Measurements from ENCODE around the gene HPS4.

Gene HPS4

GRCh38 chr22:26463688-26464087 lies 19.9 kb downstream of the HPS4 start:
- no peak for DNase-seq

DNA sequence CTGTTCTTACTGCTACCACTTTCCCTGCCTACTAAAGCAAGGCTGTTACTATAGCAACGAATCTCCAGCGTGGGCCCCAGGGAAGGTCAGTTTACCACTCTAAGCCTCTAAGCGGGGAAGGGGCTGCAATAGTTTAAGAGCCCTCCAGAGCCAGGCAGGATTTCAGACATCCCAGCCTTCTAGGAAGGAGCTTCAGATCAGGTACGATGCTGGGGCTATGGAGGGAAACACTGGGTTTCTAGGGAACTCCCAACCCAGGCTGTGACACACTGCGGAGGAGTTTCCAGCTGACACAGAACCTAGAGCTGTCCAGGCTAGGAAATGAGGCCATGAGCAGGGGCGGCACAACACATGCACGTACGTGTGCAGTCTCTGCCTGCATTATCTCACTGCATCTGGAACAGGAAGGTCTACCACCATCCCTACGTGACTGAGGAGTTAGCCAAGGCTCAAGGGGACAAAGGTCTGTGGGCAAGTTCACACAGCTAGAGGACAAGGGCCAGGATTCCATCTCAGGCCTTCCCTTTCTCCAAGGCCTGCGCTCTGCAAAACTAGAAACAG lies 20.4 kb downstream of the HPS4 start:
- no peak for DNase-seq

DNA sequence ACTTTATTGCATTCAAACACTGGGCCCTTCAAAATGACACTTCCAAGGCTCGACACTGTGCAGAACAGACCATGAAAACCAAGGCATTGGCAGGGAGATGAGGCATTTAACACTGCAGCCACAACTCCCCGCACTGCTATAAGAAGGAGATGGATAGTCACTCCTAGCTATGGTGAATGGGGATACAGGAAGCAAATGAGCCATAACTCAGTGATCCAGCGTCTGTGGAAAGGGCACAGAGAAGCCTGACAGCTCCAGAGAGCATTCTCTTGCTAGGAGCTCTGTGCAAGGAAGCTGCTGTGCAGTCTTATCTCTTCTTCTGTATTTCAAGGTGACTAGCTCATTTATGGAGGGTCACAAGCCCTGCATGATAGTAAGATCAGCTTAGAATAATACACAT lies 20.9 kb downstream of the HPS4 start:
- no peak for DNase-seq

DNA sequence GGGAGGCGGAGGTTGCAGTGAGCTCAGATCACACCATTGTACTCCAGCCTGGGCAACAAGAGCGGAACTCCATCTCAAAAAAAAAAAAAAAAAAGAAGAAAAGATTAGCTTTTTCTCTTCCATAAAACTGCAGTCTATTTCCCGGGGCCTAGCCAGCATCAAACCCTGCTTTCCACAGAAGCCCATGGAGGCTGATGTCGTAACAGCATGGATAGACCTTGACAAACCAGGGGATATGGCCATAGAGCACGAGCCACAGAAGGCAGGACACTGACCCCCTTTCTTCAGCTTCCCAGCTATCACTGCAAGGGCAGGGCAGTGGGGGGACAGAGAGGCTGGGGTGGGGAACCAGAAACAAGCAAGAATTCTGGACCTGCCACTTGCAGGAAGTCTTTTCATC lies 21.5 kb downstream of the HPS4 start:
- no peak for DNase-seq

DNA sequence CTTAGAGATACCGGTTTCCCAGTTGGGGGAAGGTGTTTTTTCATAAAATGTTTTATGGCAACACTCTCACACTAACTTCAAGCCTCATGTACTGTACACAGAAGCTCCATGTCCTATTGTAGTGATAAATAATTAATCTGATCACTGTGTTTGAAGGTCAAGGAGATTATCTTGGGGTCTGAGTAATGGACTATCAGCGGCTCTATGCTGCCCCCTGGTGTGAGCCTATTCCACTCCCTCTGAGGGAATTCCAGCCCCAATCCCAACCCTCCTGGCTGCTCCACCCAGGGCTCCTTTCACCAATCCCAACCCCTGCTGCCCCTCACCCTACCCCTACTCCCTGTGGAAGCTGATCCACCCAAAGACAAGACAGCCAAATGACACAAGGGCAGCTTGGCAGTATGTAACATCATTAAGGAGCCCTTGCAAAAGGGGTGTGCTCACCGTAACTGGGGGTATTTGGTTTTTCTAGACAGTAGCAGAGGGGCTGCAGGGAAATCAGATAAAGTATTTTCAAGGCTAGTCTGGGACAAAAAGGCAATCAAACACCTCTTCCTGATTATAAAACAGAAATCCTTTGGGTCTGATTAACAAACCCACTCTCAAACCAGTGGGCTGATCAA lies 22.3 kb downstream of the HPS4 start:
- no peak for DNase-seq

DNA sequence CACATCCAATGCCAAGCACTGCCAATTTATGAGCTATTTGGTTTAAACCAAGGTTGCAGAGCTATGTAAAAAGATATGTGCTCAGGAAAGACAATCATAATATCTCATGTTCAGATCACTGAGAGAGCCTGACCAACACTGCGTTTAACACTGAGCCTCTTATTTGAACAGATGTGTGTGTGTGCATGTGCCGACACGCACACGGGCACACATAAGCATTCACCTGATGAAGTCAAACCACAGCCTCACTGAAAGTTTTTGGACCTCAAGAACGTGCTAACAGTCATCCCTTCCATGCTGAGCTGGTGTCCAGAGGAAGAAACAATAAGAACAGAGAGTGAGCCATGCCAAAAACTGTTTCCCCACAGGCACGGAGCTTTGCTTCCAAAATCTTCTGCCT lies 23.4 kb downstream of the HPS4 start:
- DNase-seq, result no peak

GRCh38 chr22:26457661-26458272 lies 25.8 kb downstream of the HPS4 start:
- DNase-seq, result no peak

DNA sequence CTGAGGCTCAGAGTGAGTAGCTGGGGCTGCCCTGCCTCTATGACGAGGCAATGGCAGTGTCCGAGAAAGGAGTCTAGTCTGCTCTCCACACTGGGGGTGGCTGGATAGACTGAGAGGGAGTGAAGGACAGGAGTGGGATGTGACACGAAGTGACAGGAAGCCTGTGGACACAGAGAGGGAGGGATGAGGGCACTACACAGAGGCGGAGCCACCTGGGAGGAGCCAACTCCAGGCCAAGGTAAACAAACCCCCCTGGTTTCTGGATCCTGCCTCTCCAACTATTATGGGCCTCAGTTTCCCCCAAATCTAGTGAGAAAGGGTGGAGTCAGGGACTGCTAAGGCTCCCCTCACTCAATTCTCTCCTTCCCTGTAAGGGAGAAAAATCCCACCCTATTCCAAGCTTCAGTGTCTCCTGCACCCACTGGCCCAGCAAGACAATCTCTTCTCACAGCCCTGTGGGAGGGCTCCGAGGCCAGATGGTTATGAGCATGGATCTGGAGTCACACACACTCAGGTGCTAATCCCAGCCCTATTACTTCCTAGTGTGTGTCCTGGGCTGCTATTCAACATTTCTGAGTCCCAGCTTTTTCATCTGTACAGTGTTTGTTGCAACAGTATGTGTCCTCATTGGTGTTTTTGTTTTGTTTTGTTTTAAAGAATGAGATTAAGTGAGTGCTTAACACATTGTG lies 29.6 kb downstream of the HPS4 start:
- no peak for DNase-seq

DNA sequence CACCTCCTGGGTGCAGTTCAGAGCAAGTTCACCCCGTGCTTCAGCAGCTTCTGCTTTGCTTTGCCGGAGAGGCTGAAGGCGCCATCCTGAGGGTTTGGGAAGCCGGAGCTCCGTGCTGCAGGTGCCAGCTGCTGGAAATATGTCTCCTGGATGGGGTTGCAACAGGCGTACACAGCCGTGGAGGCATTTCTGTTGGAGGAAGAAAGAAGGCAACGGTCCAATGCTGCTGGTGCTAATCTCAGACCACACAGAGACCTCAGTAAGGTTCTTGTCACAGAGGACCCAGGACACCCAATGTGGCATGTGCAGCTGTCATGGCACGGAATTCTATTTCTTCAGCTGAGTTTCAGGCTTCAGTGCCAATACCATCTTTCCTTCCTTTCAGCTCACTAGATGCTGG lies 30.4 kb downstream of the HPS4 start:
- DNase-seq, result no peak

GRCh38 chr22:26452236-26453016 lies 31.2 kb downstream of the HPS4 start:
- DNase-seq, result no peak

DNA sequence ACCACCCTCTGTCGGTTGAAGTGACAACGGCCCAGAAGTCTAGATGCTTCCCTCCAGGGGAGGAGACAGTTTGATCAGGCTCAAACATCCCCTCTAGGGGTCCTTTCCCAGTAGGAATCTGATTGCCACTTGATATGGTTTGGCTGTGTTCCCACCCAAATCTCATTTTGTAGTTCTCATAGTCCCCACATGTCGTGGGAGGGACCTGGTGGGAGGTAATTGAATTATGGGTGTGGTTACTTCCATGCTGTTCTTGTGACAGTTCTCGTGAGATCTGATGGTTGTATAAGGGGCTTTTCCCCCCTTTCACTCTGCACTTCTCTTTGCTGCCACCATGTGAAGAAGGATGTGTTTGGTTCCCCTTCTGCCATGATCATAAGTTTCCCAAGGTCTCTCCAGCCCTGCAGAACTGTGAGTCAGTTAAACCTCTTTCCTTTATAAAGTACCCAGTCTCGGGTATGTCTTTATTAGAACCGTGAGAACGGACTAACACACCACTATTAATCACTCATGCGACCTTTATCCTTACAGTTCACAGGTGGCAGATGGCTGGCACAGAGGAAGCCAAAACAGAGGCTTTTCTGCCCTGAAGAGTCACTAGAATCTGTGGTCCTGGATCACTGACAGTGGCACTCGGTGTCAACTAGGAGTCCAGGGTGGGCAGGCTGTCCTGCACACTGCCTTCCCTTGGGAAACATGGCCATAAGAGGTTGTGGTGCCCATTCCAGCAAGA lies 33.0 kb downstream of the HPS4 start:
- DNase-seq, result no peak

GRCh38 chr22:26448941-26449340 lies 34.6 kb downstream of the HPS4 start:
- DNase-seq, result no peak

DNA sequence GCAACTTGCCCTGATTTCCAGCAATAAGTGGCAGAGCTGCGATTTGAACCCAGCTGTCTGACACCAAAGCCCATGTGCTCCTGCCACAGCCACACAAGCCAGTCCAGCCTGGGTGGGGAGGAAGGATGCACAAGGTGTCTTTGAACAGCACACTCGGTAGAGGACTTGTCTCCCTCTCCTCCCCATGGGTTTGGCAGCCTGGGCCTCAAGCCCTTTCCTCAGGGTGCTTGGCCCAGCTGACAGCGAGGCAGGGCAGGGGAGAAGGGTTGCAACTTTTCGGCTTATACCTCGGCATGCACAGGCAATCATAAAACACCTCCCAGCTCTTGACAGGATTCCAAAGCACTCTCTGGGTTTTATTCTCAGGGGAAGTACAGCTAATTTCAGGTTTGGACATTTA lies 35.2 kb downstream of the HPS4 start:
- no peak for DNase-seq

DNA sequence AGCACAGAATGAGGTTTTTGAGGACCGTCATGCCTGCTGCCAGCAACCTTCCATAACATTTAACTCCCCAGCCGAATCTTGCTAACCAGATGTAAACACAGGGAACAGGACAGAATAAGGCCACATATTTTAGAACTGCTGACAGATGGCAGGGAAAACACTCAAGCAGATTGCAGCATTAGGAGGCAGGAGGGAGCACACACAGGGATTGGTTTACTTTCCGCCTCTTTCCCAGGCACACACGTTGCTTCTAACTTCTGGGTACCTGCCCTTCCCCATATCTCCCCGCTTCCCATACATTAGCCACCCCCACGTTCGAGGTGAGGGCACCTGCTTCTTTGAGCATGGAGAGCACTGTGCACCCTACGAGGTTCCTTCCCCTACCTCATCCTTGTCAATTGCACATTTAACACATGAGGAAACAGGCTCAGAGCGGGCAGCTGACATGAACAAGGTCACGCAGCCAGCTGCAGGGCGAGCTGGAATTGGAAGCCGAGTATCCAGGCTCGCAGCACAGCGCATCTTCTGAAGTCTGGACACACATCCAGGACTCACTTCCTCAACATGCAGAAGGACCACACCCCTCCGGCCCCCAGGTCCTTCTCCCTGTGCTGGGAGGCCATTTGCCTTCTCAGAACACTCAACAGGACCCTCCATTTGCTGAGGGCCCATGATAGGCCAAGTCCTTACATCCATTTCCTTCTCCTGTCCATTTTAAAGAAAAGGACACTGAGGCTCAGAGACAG lies 35.8 kb downstream of the HPS4 start:
- no peak for DNase-seq

DNA sequence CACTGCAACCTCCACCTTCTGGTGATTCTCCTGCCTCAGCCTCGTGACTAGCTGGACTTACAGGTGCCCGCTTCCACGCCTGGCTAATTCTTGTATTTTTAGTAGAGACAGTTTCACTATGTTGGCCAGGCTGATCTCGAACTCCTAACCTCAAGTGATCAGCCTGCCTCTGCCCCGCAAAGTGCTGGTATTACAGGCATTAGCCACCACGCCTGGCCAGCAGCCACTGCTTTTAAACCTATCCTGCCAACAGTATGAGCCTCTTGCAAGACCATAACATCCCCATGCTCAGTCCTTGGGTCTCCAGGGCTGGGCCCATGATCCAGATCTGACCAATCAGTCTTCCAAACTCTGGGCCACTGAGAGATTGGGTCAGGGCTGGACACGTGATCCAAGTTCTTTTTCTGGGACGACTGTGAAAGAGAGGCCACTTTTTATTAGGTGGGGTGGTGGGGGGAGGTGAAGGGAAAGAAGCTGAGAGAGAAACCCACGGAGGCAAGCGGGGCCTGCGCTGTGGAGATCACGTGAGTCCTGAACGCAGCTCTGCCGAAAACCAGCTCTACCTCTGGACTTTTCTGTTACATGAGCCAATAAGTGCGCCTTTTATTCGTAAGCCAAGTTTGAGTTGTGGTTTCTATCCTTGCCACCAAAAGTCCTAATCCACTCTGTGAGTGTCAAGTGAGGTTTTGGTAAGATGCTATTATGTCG lies 36.6 kb downstream of the HPS4 start:
- DNase-seq, result no peak

GRCh38 chr22:26445577-26446275 lies 37.9 kb downstream of the HPS4 start:
- DNase-seq, result no peak

DNA sequence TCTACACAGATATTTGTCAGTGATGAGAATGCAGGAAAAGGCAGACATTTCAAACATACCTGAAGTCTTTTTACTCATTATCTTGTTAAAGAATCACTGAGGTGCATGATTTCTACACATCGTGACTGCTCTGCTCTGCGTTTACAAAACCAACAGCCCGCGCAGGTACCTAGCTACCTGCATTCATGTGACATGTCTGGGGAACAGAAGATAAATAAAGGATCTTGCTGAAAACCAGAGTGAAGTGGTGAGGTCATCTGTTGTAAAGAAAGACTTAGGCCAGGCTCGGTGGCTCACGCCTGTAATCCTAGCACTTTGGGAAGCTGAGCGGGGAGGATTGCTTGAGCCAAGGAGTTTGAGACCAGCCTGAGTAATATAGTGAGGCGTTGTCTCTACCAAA lies 38.8 kb downstream of the HPS4 start:
- no peak for DNase-seq

DNA sequence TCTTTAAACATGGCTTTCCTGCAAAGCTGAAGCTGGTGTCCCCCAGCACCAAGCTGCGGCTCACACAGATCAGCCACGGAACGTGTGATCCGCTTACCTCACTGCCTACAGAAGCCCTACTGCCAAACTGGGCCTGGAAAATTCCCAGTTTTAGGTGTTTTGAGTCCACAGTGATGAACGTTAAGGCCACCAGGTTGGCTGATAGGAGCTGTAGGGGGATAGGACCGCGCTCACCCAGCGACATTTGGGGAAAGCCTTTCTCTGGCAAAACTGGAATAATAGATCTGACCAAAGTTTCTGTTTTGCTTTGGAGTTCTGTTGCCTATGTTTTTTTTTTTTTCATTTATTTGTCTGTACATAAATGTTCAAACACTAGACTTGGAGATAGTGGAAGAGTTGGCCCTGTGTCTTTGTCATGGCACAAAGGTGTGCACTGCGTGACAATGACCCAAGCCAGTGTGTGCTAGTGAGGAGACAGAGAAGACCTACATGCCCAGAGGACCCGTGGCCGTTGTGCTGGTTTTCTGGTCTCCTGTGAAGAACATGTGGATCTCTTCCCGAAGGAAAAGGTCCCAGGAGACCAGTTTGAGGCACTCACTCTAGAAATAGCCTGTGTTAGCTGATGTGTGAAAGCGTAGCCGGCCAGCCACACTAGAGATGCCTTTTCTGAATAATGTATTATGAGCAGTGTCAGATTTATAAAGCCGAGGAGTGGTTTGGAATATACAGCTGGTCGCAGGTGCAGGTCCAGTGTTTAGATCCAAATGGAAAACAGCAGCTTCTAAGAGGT lies 39.5 kb downstream of the HPS4 start:
- no peak for DNase-seq

DNA sequence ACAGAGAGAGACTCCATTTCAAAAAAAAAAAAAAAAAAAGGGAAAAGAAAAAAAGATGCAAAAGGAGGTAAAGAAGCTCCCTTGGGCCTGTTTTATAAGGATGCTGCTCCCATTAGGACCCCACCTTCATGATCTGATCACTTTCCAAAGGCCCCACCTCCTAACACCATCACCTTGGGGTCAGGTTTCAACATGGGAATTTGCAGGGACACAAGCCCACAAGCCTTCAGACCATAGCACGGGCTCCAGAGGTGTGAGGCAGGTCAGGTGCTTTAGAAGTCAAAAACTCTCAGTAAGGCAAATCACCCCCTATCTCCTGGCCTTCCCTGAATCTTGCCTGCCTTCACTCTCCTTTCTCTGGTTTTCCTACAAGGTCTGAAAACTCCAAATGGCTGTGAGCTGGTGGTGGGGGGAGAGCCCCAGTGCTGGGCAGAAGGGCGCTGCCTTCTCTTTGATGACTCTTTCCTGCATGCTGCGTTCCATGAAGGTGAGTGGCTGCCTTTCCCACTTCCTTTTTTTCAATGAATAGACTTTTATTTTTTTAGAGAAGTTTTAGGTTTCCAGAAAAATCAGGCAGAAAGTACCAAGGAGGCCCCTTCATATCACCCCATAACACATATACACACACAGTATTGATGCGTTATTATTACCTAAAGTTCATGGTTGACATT lies 41.4 kb downstream of the HPS4 start:
- DNase-seq, result no peak
